Heart right ventricle (tissue), 16 donors: ENCODE results near the gene TMEM14B. TPM values are rescaled to one million over a fixed set of nuclear protein-coding genes. Genes with fewer than 3 reads are reported as not detected.

Source experiments
- ATAC-seq, 8 donors: fragments of 200-7000 bp; cut with Tn5 transposase; one replicate each; pipeline ENCODE4 v1.9.1; 2020; ENCODE audit warnings: mild to moderate bottlenecking in 8 of 8, moderate library complexity in 8 of 8, moderate number of reproducible peaks in 1 of 8
- DNase-seq, 2 donors: peaks; one replicate each; pipeline ENCODE4 v3.0.0-alpha.2; 2020
- H3K27ac ChIP-seq, 10 donors: fragments of 200-600 bp; sonication (generic) in 2 of 10; one replicate each; pipeline versions ENCODE4 v1.5.0 to v1.8.0; 2020 to 2022; ENCODE audit warnings: mild to moderate bottlenecking in 3 of 10
- H3K27me3 ChIP-seq, 7 donors: fragments of 200-600 bp; one replicate each; pipeline ENCODE4 v1.8.0; 2021 to 2022; ENCODE audit warnings: mild to moderate bottlenecking in 2 of 7
- H3K36me3 ChIP-seq, 9 donors: fragments of 200-600 bp; sonication (generic) in 1 of 9; one replicate each; pipeline versions ENCODE4 v1.5.0 to v1.8.0; 2020 to 2022; ENCODE audit warnings: mild to moderate bottlenecking in 2 of 9
- H3K4me1 ChIP-seq, 9 donors: fragments of 200-600 bp; sonication (generic) in 1 of 9; one replicate each; pipeline versions ENCODE4 v1.5.0 to v1.8.0; 2020 to 2022; ENCODE audit warnings: mild to moderate bottlenecking in 4 of 9
- H3K4me3 ChIP-seq, 10 donors: fragments of 200-600 bp; sonication (generic) in 2 of 10; one replicate each; pipeline versions ENCODE4 v1.5.0 to v1.8.0; 2020 to 2022; ENCODE audit warnings: mild to moderate bottlenecking in 7 of 10, moderate library complexity in 2 of 10
- H3K9me3 ChIP-seq, 11 donors: fragments of 200-600 bp in 10 of 11; sonication (generic) in 2 of 11; one replicate each; pipeline versions ENCODE4 v1.5.0 to v1.8.0; 2013 to 2022; ENCODE audit warnings: mild to moderate bottlenecking in 2 of 11, control low read depth in 1 of 11, moderate library complexity in 1 of 11
- CTCF ChIP-seq, 9 donors: fragments of 200-600 bp; sonication (generic) in 2 of 9; IDR thresholded peaks; one replicate each; pipeline versions ENCODE4 v1.5.0 to v1.8.0; 2021 to 2022; ENCODE audit warnings: antibody characterized with exemption in 9 of 9, mild to moderate bottlenecking in 5 of 9, moderate library complexity in 1 of 9
- WGBS, 2 donors: extraction: QIAGEN DNeasy Blood & Tissue Kit; methylation state at CpG; one replicate each; pipeline ENCODE4 v1.1.7; 2013; ENCODE audit warnings: inconsistent platforms in 1 of 2; 5-methylcytosine and 5-hydroxymethylcytosine counted together
- intact Hi-C, 10 donors: fragments of 100-400 bp; cut with DNase I; formaldehyde crosslinking; loops; one replicate each; pipeline versions ENCODE4 v1.11.1 to v1.14.2; 2022
- polyA plus RNA-seq, 2 donors: library from polyadenylated mRNA; stranded (reverse); fragments of 200-250 nt; gene quantifications; one replicate each; pipeline ENCODE4 v1.2.3, GENCODE V29; 2013
- total RNA-seq, 10 donors: library from RNA; stranded (reverse); fragmentation: NEBNext Ultra II Directional in 3 of 10; extraction: Animal tissue kit (Norgen Biotek cat#: 25700) in 3 of 10; gene quantifications; one replicate each; pipeline versions ENCODE4 v1.2.1 to v1.2.4, GENCODE V29; 2021 to 2023
- donor health status: Arrhythmogenic right ventricular cardiomyopathy.
- donor health status: ischemic (EF 13 %, LVEDD 7.1; RV severe dilation, severe dysfunction).
- donor health status: healthy with polysubstance abuse.
- donor health status: DM: no; HTN: yes; CAD: no.
- donor health status: DM: no; HTN: no; CAD: no.
- donor health status: ischemic (EF 25% LVEDD 6.9; RV normal size, moderate dysfunction).
- donor health status: ischemic (EF 25% LVEDD 5.7; RV mildly dilated, moderate dysfunction).
- donor health status: healthy.
- donor health status: DM: yes; HTN: yes; CAD: no.
- donor health status: Ischemic cardiomyopathy.
- donor health status: ischemic (EF 35%, LVEDD 5.7; RV mildly dilated, moderate dysfunction).
- donor health status: nonischemic (EF 11% LVEDD 7.7; RV severe dilation, severe dysfunction).
- donor health status: DM: yes; HTN: yes; CAD: no.
- donor health status: PGD.
- donor health status: ischemic (EF 29% LVEDD 5.4; RV normal size, mild dysfunction).
- donor health status: nonischemic (EF 23%, LVEDD 6.1; RV moderate dilation, normal function).

The TMEM14B gene
- total and polyA plus RNA-seq, 12 donors, result 64.5 to 116 (median 106) TPM

GRCh38 chr6:10725716-10726115 lies 21.9 kb upstream of the TMEM14B start:
- ATAC-seq, result no peak
- H3K27me3 ChIP-seq, result no peaks in the 10 kb centered on the region
- no peak for DNase-seq
- H3K4me3 ChIP-seq, result no peak overlapping the region
- no peak for TF ChIP-seq CTCF (IDR thresholded peaks at IDR 0.05)
- peaks cover 0 to 63% (median 26%) of the 10 kb centered on the region in 9 donors for H3K36me3 ChIP-seq
- 69 to 72% methylated on average over 9 of the region's 9 CpGs for WGBS, 2 donors
- H3K27ac ChIP-seq, result no peak overlapping the region
- intact Hi-C loops, result no loop called here
- peaks cover 18 to 63% (median 44%) of the 10 kb centered on the region in 9 donors for H3K4me1 ChIP-seq
- H3K9me3 ChIP-seq, result no peaks in the 10 kb centered on the region

- Histone ChIP-seq H3K9me3 (no peaks in the 10 kb centered on the region), H3K36me3 (peaks cover 0 to 94% (median 33%) of the 10 kb centered on the region in 9 donors), H3K27ac (no peak overlapping the region), H3K4me1 (peaks cover 0 to 26% (median 7%) of the 10 kb centered on the region in 9 donors), H3K4me3 (no peak overlapping the region), H3K27me3 (no peaks in the 10 kb centered on the region)
- DNase-seq (no peak), ATAC-seq (peak in 3 of 8 donors; percentile 17 to 53 (median 40))
- WGBS, 2 donors, result 56 to 66% methylated on average over 3 of the region's 3 CpGs
- intact Hi-C loops, result no loop called here
- TF ChIP-seq CTCF (IDR thresholded peaks at IDR 0.05), result no peak
Measured at GRCh38 chr6:10730254-10730653, 17.4 kb upstream of the TMEM14B start.

- TF ChIP-seq CTCF (IDR thresholded peaks at IDR 0.05), result no peak
- no peaks in the 10 kb centered on the region for H3K9me3 ChIP-seq
- no peak overlapping the region for H3K4me3 ChIP-seq
- no peak overlapping the region for H3K27ac ChIP-seq
- DNase-seq (no peak), ATAC-seq (no peak)
- peaks cover 0 to 65% (median 23%) of the 10 kb centered on the region in 9 donors for H3K36me3 ChIP-seq
- peaks cover 0 to 12% (median 0%) of the 10 kb centered on the region in 9 donors for H3K4me1 ChIP-seq
- intact Hi-C loops, result no loop called here
- H3K27me3 ChIP-seq, result no peaks in the 10 kb centered on the region
- WGBS, 2 donors, result 91 to 93% methylated on average over 17 of the region's 17 CpGs
Measured at GRCh38 chr6:10733151-10733715, 14.4 kb upstream of the TMEM14B start.

- Histone ChIP-seq H3K4me1 (peaks cover 0 to 12% (median 0%) of the 10 kb centered on the region in 9 donors), H3K4me3 (no peak overlapping the region), H3K27me3 (no peaks in the 10 kb centered on the region), H3K27ac (no peak overlapping the region), H3K9me3 (no peaks in the 10 kb centered on the region), H3K36me3 (peaks cover 0 to 58% (median 21%) of the 10 kb centered on the region in 9 donors)
- no peak for DNase-seq
- WGBS, 2 donors, result 93 to 97% methylated on average over 3 of the region's 3 CpGs
- no peak for ATAC-seq
- TF ChIP-seq CTCF (IDR thresholded peaks at IDR 0.05), result no peak
- intact Hi-C loops, result no loop called here
Measured at GRCh38 chr6:10733863-10734262, 13.7 kb upstream of the TMEM14B start.
